ENCODE results near the gene DCAF17. TPM values are rescaled to one million over a fixed set of nuclear protein-coding genes. Genes with fewer than 3 reads are reported as not detected.

The DCAF17 gene, protein sequence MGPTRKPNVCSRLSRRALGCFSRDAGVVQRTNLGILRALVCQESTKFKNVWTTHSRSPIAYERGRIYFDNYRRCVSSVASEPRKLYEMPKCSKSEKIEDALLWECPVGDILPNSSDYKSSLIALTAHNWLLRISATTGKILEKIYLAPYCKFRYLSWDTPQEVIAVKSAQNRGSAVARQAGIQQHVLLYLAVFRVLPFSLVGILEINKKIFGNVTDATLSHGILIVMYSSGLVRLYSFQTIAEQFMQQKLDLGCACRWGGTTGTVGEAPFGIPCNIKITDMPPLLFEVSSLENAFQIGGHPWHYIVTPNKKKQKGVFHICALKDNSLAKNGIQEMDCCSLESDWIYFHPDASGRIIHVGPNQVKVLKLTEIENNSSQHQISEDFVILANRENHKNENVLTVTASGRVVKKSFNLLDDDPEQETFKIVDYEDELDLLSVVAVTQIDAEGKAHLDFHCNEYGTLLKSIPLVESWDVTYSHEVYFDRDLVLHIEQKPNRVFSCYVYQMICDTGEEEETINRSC
- total RNA-seq (2016; rRNA removed; fragmentation: Illumina TruSeq; extraction: Trizol) (30.0 and 35.3 TPM in 2 replicates), polyA plus RNA-seq (2011; rRNA removed) (13.7 and 13.8 TPM in 2 replicates), polyA minus RNA-seq (2011; rRNA and poly(A)+ RNA removed; ENCODE audit: low replicate concordance) (5.9 and 15.8 TPM in 2 replicates), Bru-seq, nascent RNA (percentile 86 among the genes with signal in this experiment), BruChase-seq, experiment 1, labeled RNA remaining after a 6-hour chase (percentile 88 among the genes with signal in this experiment), BruChase-seq, experiment 2, labeled RNA remaining after a 2-hour chase (percentile 90 among the genes with signal in this experiment)
- 26.5 and 32.7 TPM in 2 replicates for total RNA-seq (2016; cell fraction: cytosol; rRNA removed; fragmentation: Illumina TruSeq; extraction: Trizol; ENCODE audit: low read depth)
- 30.5 and 35.1 TPM in 2 replicates for total RNA-seq (2016; cell fraction: insoluble cytoplasmic fraction; rRNA removed; fragmentation: Illumina TruSeq; extraction: Trizol)
- 21.8 and 25.2 TPM in 2 replicates for total RNA-seq (2016; cell fraction: membrane; rRNA removed; fragmentation: Illumina TruSeq; extraction: Trizol)
- 44.6 and 46.6 TPM in 2 replicates for total RNA-seq (2016; cell fraction: nucleus; rRNA removed; fragmentation: Illumina TruSeq; extraction: Trizol)
- polyA plus RNA-seq (2011; cell fraction: cytosol; rRNA removed), result 5.4 and 7.3 TPM in 2 replicates
- 14.2 and 21.4 TPM in 2 replicates for polyA plus RNA-seq (2011; cell fraction: nucleus; rRNA removed)
- polyA plus RNA-seq (2012), result 12.1 and 13.8 TPM in 2 replicates
- polyA plus RNA-seq (2016; cell fraction: cytosol; fragmentation: Illumina TruSeq; extraction: Trizol; ENCODE audit: low read depth), result 2.4 and 2.6 TPM in 2 replicates
- polyA plus RNA-seq (2016; cell fraction: insoluble cytoplasmic fraction; fragmentation: Illumina TruSeq; extraction: Trizol; ENCODE audit: low read depth), result 23.4 and 23.9 TPM in 2 replicates
- polyA plus RNA-seq (2016; cell fraction: membrane; fragmentation: Illumina TruSeq; extraction: Trizol; ENCODE audit: low read depth), result 6.3 and 7.2 TPM in 2 replicates
- polyA plus RNA-seq (2016; cell fraction: nucleus; fragmentation: Illumina TruSeq; extraction: Trizol; ENCODE audit: insufficient read depth, low read depth), result 43.8 and 46.2 TPM in 2 replicates
- polyA minus RNA-seq (2011; cell fraction: cytosol; rRNA and poly(A)+ RNA removed), result 14.3 and 20.7 TPM in 2 replicates
- polyA minus RNA-seq (2011; cell fraction: nucleus; rRNA and poly(A)+ RNA removed), result 64.5 and 78.1 TPM in 2 replicates
- long read RNA-seq, experiment 1, partial matches to known transcripts, result 1 of 14 reads
- long read RNA-seq, experiment 1, other reads (novel, unspliced or antisense), result 13 of 14 reads
- long read RNA-seq, experiment 2, partial matches to known transcripts, result 2 of 9 reads
- long read RNA-seq, experiment 2, other reads (novel, unspliced or antisense), result 7 of 9 reads

DNA sequence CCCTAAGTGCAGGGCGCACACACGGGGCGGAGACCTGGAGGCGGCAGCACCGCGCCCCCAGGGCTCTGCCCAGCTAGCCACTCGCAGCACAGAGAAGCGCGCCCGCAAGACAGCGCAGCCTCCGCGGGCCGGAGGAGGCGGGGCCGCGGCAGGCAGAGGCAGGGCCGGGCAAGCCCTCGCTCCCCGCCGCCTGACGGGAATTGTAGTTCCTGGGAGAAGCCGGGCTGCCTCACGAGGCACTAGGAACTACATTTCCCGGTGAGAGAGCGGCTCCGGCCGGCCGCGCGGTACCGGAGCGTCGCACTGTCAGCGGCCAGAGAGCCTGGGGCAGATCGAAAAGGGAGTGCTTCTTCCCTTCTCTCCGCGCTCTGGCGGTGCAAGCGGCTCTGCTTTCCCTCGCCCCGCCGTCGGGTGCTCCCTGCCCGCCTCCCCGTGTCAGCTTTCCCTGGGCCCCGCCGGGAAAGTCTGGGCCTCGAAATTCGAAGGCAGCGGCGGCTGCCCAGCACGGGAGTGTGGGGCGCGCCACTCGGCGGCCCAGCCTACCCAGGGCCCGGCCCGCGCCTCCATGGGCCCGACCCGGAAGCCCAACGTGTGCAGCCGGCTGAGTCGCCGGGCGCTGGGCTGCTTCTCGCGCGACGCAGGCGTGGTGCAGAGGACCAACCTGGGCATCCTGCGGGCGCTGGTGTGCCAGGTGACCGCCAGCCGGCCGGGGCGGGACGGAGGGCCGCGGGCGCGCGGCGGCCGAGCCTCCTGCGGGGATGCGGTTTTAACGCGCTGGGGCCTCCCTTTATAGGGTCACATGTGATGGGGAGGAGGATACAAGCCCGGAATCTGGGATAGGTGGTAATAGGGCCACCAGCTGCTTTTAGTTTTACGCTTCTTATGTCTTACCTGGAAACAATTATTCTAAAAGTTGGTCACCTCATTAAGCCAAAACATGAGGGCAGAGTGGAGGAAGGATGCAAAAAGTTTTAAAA is at the start of gene DCAF17:
Gene DCAF17, plus strand, starts transcription at position 214 of the 977 bp plus-strand sequence. Its CDS starts 352 bp downstream, at position 566.
- ATAC-seq, result peak; percentile 97
- peak; percentile 76; the same call in 1 of the 2 replicates for TF ChIP-seq ZNF30 (CRISPR knock-in tag; IDR thresholded peaks at IDR 0.05)
- no peak; the same call in 1 of the 2 replicates for TF ChIP-seq NR2F2 (IDR thresholded peaks at IDR 0.05; ENCODE audit: borderline replicate concordance, low read depth)
- TF ChIP-seq, protein P1, sequence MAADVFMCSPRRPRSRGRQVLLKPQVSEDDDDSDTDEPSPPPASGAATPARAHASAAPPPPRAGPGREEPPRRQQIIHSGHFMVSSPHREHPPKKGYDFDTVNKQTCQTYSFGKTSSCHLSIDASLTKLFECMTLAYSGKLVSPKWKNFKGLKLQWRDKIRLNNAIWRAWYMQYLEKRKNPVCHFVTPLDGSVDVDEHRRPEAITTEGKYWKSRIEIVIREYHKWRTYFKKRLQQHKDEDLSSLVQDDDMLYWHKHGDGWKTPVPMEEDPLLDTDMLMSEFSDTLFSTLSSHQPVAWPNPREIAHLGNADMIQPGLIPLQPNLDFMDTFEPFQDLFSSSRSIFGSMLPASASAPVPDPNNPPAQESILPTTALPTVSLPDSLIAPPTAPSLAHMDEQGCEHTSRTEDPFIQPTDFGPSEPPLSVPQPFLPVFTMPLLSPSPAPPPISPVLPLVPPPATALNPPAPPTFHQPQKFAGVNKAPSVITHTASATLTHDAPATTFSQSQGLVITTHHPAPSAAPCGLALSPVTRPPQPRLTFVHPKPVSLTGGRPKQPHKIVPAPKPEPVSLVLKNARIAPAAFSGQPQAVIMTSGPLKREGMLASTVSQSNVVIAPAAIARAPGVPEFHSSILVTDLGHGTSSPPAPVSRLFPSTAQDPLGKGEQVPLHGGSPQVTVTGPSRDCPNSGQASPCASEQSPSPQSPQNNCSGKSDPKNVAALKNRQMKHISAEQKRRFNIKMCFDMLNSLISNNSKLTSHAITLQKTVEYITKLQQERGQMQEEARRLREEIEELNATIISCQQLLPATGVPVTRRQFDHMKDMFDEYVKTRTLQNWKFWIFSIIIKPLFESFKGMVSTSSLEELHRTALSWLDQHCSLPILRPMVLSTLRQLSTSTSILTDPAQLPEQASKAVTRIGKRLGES (CRISPR knock-in tag; IDR thresholded peaks at IDR 0.05; ENCODE audit: borderline replicate concordance), result 0 out of 2 replicates have a peak, but pooled peaks have one; percentile 77
- TF ChIP-seq SRSF4 (IDR thresholded peaks at IDR 0.05; ENCODE audit: low read depth, low read length, poor library complexity, severe bottlenecking), result no peak
- 0 out of 2 replicates have a peak, but pooled peaks have one; percentile 33 for TF ChIP-seq ZNF180 (CRISPR knock-in tag; IDR thresholded peaks at IDR 0.05; ENCODE audit: borderline replicate concordance, low read depth)
- TF ChIP-seq MBD4 (IDR thresholded peaks at IDR 0.05; ENCODE audit: borderline replicate concordance, low read length), result 0 out of 2 replicates have a peak, but pooled peaks have one; percentile 53
- TF ChIP-seq RFX5 (IDR thresholded peaks at IDR 0.05; ENCODE audit: low read depth, low read length), result no peak
- peak; percentile 97; the same call in 1 of the 2 replicates for TF ChIP-seq ZNF773 (CRISPR knock-in tag; IDR thresholded peaks at IDR 0.05; ENCODE audit: borderline replicate concordance)

More for the DNA sequence above, at the start of gene DCAF17:
- BruUV-seq (replicated peaks), result no TSS peak
- H3K4me3 ChIP-seq (replicated peaks in 1 of 3; ENCODE audit: insufficient read depth in 1 of 3, low read depth in 2 of 3, low read length in 3 of 3), result peak within 1 kb of the TSS; percentile 78 to 90 (median 88)
- 2% methylated on average over 66 of the region's 92 CpGs for WGBS (ENCODE audit: low lambda C conversion rate)
- ChIA-PET CTCF (ENCODE audit: low intra/inter-chr PET ratio, low total read pairs) (no interaction called here), POLR2A (interaction anchor here (0.6 to 4.2 kb wide), 21 partner anchors 8 to 722 kb away, joined by 3 to 21 read pairs (median 4); partner anchors contain the start of gene GORASP2)
- peaks cover 72% of the 10 kb centered on the region for H3K79me2 ChIP-seq (ENCODE audit: insufficient read depth, low read length)
- no peaks in the 10 kb centered on the region; a peak in 1 of 5 replicates for H3K27me3 ChIP-seq (ENCODE audit: control insufficient read depth in 1 of 2, insufficient read depth in 2 of 2, low read length in 2 of 2)
- intact Hi-C loops (cut with micrococcal nuclease; ENCODE audit: unreplicated experiment), result loop anchor here (1.0 to 5.0 kb wide), 2 partner anchors 272 to 461 kb away; partner anchors contain the start of gene TLK1
- H3K9ac ChIP-seq (ENCODE audit: insufficient read depth, low read depth, low read length), result peak within 1 kb of the TSS; percentile 97
- H3K36me3 ChIP-seq (replicated peaks in 1 of 2; ENCODE audit: control insufficient read depth in 1 of 2, insufficient read depth in 2 of 2, low read length in 2 of 2), result peaks cover 1 to 23% of the 10 kb centered on the region in 2 experiments; a peak in 4 of 5 replicates
- FAIRE-seq (no peak), DNase-seq (ENCODE audit: low spot score) (peak; percentile 97)
- H3K4me2 ChIP-seq (ENCODE audit: low read depth, low read length), result peak within 1 kb of the TSS; percentile 99
- H3K9me3 ChIP-seq (ENCODE audit: low read length), result no peaks in the 10 kb centered on the region
- no peaks in the 10 kb centered on the region for H4K20me1 ChIP-seq (ENCODE audit: insufficient read depth, low read length)
- H3K27ac ChIP-seq (ENCODE audit: extremely low read length, insufficient read depth, low read length), result peak within 1 kb of the TSS; percentile 87
- H2AFZ ChIP-seq (ENCODE audit: low read length), result peak within 1 kb of the TSS; percentile 50
- peaks cover 72% of the 10 kb centered on the region for H3K4me1 ChIP-seq (ENCODE audit: insufficient read depth, low read length)
- in situ Hi-C loops (cut with HindIII; ENCODE audit: extremely low pct_ligation_motif_present, low pct_unique_long_range_greater_than_20kb), result no loop called here
